Tibial artery (tissue), 4 donors: ENCODE data around the gene NENF.

ENCODE experiments used
- DNase-seq, 2 donors: peaks; one replicate each; pipeline ENCODE4 v3.0.0-alpha.2; 2019
- H3K27ac ChIP-seq, 2 donors: fragments of 200-600 bp; sonication (generic) in 1 of 2; 1 replicate in 1 of 2; 2 replicates in 1 of 2; pipeline ENCODE4 v1.5.1; 2018 to 2019; ENCODE audit warnings: mild to moderate bottlenecking in 1 of 2
- H3K27me3 ChIP-seq, 2 donors: fragments of 200-600 bp; sonication (generic) in 1 of 2; one replicate each; pipeline versions ENCODE4 v1.5.1 to v1.6.0; 2016 to 2019
- H3K36me3 ChIP-seq, 3 donors: fragments of 200-600 bp; sonication (generic) in 2 of 3; one replicate each; pipeline ENCODE4 v1.5.1; 2016 to 2019; ENCODE audit warnings: mild to moderate bottlenecking in 2 of 3
- H3K4me1 ChIP-seq, 4 donors: fragments of 200-600 bp; sonication (generic) in 2 of 4; 1 replicate in 3 of 4; 2 replicates in 1 of 4; pipeline ENCODE4 v1.5.1; 2016 to 2019
- H3K4me3 ChIP-seq, 2 donors: fragments of 200-600 bp; sonication (generic) in 1 of 2; 1 replicate in 1 of 2; 2 replicates in 1 of 2; pipeline ENCODE4 v1.5.1; 2018 to 2019; ENCODE audit warnings: mild to moderate bottlenecking in 2 of 2
- H3K9me3 ChIP-seq, 3 donors: fragments of 200-600 bp; sonication (generic) in 1 of 3; one replicate each; pipeline ENCODE4 v1.5.1; 2016 to 2019
- intact Hi-C: fragments of 100-400 bp; cut with DNase I; formaldehyde crosslinking; loops from one replicate; pipeline ENCODE4 v1.15.0; 2023; ENCODE audit warnings: low total_unique reads
- TF ChIP-seq, protein P1 (sequence below), 2 experiments: fragments of 200-600 bp in 1 of 2; fragments of 450-650 bp in 1 of 2; IDR thresholded peaks; one replicate each; pipeline ENCODE4 v1.5.1; 2017 to 2019; ENCODE audit warnings: antibody characterized with exemption in 2 of 2, mild to moderate bottlenecking in 1 of 2, moderate library complexity in 1 of 2

The NENF gene

DNA sequence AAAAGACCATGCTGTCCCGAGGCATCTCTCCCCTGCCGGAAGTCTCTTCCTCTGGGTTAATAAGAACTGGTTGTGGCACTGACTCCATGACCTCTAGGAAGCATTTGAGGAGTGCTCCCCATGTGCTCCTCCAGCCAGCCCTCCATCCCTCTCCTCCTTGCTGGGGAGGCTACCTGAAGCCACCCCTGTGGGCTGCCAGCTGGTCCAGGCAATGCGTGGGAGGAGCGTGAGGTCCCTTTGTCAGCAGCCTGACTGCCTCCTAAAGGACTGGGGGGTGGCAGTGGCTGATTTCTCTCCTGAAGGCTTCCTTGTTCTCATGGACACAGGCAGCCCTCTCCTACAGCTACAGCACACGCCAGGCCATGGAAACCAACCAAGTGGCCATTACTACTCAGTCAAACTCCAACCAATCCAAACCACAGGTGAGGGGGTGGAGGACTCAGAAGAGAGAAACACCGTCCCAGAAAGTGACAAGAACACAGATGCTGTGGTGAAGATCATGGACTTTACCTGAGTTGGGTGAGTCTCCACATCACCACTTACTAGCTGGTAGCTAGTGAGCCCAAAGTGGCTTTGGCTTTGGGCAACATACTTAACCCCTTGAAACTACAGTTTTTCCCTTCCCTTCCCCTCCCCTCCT, 35.2 kb downstream of the NENF start:
- TF ChIP-seq, protein P1, sequence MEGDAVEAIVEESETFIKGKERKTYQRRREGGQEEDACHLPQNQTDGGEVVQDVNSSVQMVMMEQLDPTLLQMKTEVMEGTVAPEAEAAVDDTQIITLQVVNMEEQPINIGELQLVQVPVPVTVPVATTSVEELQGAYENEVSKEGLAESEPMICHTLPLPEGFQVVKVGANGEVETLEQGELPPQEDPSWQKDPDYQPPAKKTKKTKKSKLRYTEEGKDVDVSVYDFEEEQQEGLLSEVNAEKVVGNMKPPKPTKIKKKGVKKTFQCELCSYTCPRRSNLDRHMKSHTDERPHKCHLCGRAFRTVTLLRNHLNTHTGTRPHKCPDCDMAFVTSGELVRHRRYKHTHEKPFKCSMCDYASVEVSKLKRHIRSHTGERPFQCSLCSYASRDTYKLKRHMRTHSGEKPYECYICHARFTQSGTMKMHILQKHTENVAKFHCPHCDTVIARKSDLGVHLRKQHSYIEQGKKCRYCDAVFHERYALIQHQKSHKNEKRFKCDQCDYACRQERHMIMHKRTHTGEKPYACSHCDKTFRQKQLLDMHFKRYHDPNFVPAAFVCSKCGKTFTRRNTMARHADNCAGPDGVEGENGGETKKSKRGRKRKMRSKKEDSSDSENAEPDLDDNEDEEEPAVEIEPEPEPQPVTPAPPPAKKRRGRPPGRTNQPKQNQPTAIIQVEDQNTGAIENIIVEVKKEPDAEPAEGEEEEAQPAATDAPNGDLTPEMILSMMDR (IDR thresholded peaks at IDR 0.05): no peak
- Histone ChIP-seq H3K27me3 (no peaks in the 10 kb centered on the region), H3K4me3 (no peak overlapping the region), H3K9me3 (no peaks in the 10 kb centered on the region), H3K27ac (peak overlapping the region; percentile 61 to 62), H3K4me1 (peaks cover 0 to 43% (median 20%) of the 10 kb centered on the region in 4 donors), H3K36me3 (no peaks in the 10 kb centered on the region)
- no peak for DNase-seq
- intact Hi-C loops: no loop called here

DNA sequence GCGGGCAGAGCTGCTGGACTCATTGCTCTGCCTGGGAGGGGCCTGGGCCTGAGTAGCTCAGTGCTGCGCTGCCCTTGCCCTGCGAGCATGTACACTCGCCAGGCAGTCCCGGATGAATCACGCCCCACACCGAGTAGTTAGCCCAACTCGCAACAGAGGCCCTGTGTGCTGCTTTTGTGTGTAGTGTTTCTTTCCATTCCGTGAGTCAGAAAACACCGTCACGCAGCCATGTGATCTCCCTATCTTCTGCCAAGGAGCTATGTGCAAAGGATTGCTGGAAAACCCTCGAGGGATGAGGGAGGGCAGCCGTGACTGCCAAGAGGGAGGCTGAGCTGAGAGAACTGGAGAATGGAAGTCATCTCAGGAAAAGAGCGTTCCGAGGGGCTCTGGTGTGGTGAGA, 37.3 kb downstream of the NENF start:
- intact Hi-C loops: loop anchor here (10.0 kb wide), 2 partner anchors 145 to 325 kb away; partner anchors contain the start of genes NSL1 and TATDN3
- H3K36me3 ChIP-seq: no peaks in the 10 kb centered on the region
- no peak overlapping the region for H3K4me3 ChIP-seq
- no peaks in the 10 kb centered on the region for H3K9me3 ChIP-seq
- DNase-seq: peak; percentile 96 to 97
- TF ChIP-seq, protein P1 (IDR thresholded peaks at IDR 0.05): no peak
- H3K27me3 ChIP-seq: no peaks in the 10 kb centered on the region
- H3K4me1 ChIP-seq: peaks cover 0 to 43% (median 20%) of the 10 kb centered on the region in 4 donors
- H3K27ac ChIP-seq: peak overlapping the region; percentile 71 to 79

DNA sequence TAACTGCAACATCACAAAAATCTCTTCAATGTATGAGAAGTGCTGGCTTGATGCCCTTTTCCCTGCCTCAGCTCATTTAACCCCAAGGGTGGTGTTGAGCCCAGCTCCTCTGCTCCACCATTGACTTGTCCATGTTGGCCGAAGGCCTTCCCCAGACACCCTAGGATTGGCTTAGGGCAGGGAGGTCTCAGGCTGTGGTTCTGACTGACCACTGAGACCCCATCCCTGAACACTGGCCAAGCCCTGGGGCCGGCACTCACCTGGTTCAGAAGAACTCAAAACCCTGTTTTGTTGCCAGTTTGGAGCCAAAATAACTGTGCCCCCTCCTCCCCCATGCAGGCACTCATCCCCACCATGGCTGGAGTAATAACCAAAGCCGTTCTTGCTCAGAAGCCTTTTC, 38.6 kb downstream of the NENF start:
- no peak for DNase-seq
- Histone ChIP-seq H3K27ac (no peak overlapping the region), H3K4me1 (peaks cover 0 to 43% (median 18%) of the 10 kb centered on the region in 4 donors), H3K4me3 (no peak overlapping the region), H3K9me3 (no peaks in the 10 kb centered on the region), H3K36me3 (no peaks in the 10 kb centered on the region), H3K27me3 (no peaks in the 10 kb centered on the region)
- TF ChIP-seq, protein P1 (IDR thresholded peaks at IDR 0.05): no peak
- intact Hi-C loops: loop anchor here (10.0 kb wide), 2 partner anchors 144 to 324 kb away; partner anchors contain the start of genes NSL1 and TATDN3

DNA sequence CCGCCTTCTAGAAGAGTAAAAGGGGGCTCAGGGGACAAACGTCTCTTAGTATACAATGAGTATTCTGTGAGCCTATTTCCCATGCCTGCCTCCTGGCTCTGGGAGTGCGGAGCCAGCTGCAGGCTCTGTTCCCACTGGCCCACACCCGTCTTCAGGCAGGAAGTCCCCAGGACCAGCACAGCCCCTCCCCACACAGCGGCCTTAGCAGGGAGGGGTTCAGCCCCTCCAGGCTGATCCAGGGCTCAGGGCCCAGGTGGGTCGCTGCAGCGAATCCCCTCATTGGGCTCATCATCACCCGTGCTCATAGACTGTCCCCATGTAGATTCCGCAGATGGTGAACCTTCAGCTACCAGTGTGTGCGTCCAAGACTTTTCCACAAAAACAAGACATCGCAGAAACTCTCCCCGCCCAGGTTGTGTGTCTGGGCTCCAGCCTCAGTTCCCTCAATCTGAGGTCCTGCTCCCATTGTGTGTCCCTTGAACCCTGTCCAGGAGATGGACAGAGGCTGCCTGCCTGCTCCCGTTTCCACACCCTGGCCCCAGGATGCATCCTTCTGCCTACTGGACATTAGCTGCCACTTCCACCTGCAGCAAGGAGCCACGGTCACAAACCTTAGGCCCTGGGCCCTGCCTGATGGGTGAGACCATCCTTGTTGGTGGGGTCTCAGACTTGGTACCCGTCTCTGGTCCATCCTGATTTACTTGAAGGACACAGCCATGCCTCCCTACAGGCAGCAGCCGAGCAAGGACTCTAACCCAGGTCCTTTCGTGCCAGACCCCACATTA, 39.4 kb downstream of the NENF start:
- Histone ChIP-seq H3K27me3 (no peaks in the 10 kb centered on the region), H3K9me3 (no peaks in the 10 kb centered on the region), H3K36me3 (no peaks in the 10 kb centered on the region), H3K4me1 (peaks cover 0 to 38% (median 14%) of the 10 kb centered on the region in 4 donors), H3K27ac (no peak overlapping the region), H3K4me3 (no peak overlapping the region)
- TF ChIP-seq, protein P1 (IDR thresholded peaks at IDR 0.05): no peak
- intact Hi-C loops: loop anchor here (10.0 kb wide), 2 partner anchors 143 to 323 kb away; partner anchors contain the start of genes NSL1 and TATDN3
- peak in 1 of 2 donors; percentile 48 for DNase-seq

DNA sequence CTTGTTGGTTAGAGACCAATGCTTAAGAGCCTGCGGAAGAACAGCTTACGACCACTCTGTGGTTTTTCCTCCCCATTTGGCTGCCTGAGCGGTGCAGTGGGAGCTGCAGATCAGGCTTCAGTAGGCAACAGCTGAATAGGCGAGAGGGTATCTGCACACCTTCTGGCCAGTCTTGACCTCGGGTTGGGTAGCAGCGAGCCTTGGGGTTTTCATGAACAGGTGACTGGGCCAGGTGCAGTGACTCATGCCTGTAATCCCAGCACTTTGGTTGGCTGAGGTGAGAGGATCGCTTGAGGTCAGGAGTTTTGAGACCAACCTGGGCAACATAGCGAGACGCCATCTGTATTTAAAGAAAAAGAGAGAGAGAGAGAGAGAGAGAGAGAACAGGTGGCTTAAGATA, 41.0 kb downstream of the NENF start:
- intact Hi-C loops: loop anchor here (10.0 kb wide), 2 partner anchors 141 to 321 kb away; partner anchors contain the start of genes NSL1 and TATDN3
- H3K4me1 ChIP-seq: peaks cover 0 to 30% (median 14%) of the 10 kb centered on the region in 4 donors

More for the DNA sequence above, 41.0 kb downstream of the NENF start:
- TF ChIP-seq, protein P1 (IDR thresholded peaks at IDR 0.05): no peak
- Histone ChIP-seq H3K27ac (no peak overlapping the region), H3K36me3 (no peaks in the 10 kb centered on the region), H3K27me3 (no peaks in the 10 kb centered on the region), H3K9me3 (no peaks in the 10 kb centered on the region), H3K4me3 (no peak overlapping the region)
- no peak for DNase-seq
